ENCODE measurements around the gene ABCC11.

- TF ChIP-seq CTCF (IDR thresholded peaks at IDR 0.05; ENCODE audit: borderline replicate concordance, extremely low read depth, low read length, poor library complexity, severe bottlenecking) (peak; percentile 56), EZH2 (IDR thresholded peaks at IDR 0.05; ENCODE audit: borderline replicate concordance, low read depth, low read length, severe bottlenecking) (no peak)
These were observed 37.6 kb upstream of the ABCC11 start for GRCh38 chr16:48284772-48285409.
